HG03108 (cell line): ENCODE results near the gene PHTF2.
"Not testable (repeated sequence)": the region's sequence is repeated elsewhere in the genome, so short reads cannot be mapped to it uniquely, and the experiment has no call there.

Source experiments
- ATAC-seq: cut with Tn5 transposase; IDR thresholded peaks from one replicate; pipeline ENCODE4 v1.9.1; 2021; ENCODE audit warnings: moderate library complexity; ENCODE audit not compliant: unreplicated experiment

PHTF2 gene

DNA sequence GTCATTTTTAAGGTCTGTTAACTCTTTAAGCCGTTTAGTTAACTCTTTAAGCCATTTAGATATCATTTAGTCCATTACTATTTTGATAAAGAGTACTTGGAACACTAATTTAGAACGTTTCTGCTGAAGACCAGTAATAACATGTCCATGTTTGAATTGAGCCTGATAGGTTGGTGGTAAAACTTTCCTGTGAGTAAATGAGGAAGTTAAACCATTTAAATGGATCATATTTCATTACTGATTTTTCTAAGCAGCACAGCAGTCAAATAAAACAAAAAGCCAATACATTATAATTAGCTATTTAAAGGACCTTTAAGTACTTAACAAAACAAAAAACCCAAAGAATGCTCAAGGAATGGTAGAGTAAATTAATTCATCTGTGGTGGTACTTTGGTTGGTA lies 29.4 kb downstream of the PHTF2 start:
- ATAC-seq: no peak

DNA sequence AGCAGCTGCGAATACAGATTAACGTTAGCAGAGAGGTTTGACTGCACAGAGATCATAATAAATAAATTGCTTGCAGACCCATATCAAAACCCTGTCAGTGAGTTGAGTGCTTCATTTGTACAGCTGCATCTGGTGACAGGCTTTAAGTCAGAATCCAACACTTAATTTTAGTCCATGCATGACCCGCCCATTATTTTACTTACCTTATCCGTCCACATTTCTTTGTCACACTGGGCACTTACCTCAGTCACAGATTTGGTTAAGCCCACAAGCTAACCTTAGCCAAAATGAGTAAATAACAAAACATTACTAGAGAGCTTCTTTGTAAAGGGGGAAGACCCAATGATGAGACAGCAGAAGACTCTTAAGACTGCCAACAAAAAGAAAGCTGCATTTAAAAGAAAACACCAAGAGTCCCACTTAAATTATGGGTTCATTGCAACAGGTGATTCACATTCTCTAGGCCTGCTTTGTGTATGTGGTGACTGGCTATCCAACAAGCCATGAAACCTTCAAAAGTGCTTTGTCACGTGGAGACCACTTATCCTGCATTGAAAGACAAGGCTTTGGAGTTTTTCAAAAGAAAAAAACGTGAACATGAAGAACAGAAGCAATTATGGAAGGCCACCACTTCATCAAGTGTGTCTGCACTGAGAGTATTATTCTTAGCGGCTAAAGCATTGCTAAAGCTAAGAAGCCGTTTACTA lies 32.2 kb downstream of the PHTF2 start:
- ATAC-seq: no peak

DNA sequence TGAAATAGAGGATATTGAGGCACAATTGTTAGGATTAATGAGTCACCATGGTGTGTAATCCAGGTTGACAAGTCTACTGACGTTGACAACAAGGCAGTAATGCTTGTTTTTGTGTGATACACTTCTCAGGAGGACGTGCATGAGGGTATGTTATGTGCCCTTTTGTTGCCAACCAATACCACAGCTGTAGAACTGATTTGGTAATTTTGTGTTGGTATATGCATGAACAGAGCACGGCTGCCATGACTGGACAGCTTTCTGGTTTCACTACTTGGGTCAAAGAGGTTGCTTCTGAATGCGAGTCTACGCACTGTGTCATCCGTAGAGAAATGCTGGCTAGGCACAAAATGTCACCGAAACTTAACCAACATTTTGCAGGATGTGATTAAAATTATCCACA lies 32.9 kb downstream of the PHTF2 start:
- ATAC-seq: no peak

DNA sequence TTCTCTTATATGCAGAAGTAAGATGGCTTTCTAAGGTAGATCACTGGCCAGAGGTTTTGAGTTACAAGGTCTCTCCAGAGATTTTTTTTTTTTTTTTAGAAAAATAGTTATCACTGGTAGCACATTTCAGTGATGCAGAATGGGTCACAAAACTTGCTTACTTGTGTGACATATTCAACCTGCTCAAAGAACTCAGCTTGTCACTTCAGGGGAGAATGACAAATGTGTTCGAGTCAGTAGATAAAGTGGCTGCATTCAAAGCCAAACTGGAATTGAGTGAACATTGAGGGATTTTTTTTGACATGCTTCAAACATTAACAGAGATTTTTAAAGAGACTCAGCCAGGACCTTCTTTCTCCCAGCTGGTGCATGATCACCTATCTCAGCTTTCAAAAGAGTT lies 33.4 kb downstream of the PHTF2 start:
- no peak for ATAC-seq

DNA sequence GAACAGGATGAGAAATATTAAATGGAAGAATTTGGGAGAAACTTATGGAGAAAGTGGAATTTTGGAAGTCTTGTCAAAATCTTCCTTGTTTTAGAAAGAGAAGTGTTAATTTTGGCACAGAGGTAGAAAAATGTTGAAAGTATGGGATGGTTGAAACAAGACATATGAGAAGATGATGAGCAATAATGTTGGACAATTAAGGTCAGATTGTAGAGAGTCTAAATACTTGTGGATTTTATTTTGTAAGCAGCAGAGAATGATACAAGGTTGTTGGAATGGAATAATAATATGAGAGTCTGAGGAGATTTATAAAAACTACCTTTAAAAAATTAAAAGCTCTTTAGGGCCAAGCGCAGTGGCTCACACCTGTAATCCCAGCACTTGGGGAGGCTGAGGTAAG lies 34.6 kb downstream of the PHTF2 start:
- ATAC-seq: no peak

DNA sequence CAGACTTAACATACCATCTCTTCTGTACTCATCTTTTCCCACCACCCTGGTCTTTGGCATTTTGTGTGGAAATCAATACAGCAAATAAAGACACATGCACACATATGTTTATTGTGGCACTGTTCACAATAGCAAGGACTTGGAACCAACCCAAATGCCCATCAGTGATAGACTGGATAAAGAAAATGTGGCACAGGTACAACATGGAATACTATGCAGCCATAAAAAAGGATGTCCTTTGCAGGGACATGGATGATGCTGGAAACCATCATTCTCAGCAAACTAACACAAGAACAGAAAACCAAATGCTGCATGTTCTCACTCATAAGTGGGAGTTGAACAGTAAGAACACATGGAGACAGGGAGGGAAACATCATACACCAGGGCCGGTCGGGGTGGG lies 37.9 kb downstream of the PHTF2 start:
- ATAC-seq: not testable (repeated sequence)

DNA sequence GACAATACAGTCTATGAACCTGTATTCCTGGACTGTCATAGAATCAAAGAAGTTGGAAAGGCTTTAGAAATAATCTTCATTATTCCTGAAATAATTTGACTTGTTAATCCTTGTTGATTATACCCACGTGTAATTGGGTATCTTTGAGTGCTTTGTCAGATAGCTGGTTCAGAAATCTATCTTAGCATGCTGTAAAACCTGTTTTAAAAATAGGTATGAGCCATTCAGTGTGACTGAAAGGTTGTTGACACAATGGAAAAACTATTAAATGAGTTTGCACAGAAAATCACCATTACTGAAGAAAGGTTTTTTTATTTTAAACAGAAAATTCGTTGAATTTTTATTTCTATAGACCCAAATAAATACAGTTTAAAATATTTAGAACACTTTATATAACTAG lies 38.7 kb downstream of the PHTF2 start:
- no peak for ATAC-seq

DNA sequence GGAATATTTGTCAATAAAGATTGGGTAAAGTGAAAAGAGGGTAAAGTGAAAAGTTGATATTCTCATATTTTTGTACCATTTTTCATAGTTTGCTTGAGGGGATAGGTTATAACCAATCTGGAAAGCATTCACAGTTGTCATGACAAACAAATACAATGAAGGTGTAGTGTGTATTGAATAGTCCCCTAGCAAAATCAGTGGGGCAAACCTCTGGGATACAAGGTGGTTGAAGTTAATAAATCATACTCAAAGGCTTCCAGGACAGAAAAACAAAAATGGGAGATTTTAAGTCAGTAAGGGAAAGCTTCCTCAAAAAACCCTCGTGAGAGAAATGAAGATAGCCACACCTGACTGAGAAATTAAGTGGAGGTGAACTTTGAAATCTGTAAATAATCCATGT lies 39.4 kb downstream of the PHTF2 start:
- ATAC-seq: no peak

DNA sequence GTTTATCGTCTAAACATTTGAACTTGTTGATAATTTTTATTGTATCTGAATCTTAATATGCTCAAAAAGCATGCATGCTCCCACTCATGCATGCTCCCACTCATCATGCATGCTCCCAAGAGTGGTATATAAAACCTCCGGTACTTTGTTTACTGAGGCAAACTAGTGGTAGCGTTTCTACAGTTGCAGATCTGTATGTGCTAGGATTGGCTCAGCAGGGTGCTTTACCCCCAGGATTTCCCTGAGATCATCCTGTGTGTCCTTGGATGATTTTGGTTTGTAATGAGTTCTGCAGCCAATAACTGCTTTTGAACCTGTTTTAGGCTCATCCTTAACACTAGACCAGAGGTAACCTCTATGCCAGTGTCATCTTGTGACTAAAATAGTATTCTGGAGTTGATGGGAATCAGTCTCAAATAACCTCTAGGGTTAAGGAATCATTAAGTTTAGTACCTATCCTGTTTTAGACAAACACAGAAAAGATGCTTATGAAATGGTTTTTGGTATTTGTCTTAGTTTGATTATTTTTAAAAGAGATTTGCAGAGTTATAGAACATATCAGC lies 40.4 kb downstream of the PHTF2 start:
- ATAC-seq: no peak

DNA sequence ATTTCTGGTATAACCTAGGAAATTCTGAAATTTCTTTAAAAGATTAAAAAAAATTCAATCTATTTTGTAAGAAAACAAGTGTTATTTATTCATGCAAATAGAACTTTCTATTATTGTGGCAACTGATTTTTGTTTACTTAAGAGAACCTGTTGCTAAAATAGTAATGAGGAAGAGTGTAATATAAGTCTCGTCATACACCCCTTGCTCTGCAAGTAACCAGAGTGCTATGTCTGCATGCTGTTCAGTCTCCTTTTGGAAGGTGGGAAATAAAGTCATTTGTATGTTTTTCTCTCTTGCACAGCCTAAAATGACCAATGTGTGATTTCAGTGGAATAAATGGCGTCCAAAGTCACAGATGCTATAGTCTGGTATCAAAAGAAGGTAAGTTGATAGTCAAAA lies 41.3 kb downstream of the PHTF2 start:
- ATAC-seq: no peak

DNA sequence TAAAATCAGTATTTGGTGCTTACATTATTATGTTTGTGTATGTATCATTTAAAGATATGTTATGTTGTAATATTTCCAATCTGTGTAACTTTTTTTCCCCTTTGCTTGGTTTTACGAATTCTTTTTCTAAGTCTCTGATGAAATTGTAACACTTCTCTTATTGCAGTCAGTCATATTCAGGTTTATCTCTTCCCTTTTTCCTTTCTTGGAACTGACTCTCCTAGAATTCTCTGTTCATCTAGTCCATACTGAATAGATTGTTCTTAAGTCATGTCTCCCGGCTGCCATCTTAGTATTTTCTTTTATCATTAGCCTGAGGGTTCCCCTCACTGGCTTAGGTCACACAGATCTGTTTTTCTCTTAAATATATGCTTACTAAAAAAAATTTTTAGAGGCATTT lies 44.6 kb downstream of the PHTF2 start:
- ATAC-seq: no peak

DNA sequence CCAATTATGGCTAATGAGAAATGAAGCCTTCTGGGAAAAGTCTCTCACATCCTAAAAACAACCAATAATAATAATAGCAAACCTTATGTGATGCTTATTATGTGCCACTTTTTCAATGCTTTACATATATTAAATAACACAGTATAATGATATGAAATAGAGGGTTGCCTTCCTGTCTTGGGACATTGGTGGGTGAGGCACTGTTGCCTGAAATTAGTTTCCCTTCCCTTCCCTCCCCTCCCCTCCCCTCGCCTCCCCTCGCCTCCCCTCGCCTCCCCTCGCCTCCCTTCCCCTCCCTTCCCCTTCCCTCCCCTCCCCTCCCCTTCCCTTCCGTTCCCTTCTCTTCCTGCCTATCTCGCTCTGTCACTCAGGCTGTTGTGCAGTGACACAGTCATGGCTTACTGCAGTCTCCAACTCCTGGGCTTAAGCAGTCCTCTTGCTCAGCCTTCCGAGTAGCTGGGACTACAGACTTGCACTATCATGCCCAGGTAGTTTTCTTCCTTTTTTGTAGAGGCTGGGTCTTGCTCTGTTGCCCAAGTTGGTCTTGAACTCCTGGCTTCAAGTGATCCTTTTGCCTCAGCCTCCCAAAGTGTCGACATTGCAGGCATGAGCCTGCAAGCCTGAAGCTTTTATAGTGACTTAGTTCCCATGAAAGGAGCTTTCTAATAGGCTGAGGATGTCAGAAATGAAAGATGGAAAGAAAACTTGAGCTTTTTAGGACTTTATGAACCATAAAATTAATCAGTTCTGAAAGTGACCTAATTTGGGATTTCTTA lies 47.9 kb downstream of the PHTF2 start:
- ATAC-seq: no peak

DNA sequence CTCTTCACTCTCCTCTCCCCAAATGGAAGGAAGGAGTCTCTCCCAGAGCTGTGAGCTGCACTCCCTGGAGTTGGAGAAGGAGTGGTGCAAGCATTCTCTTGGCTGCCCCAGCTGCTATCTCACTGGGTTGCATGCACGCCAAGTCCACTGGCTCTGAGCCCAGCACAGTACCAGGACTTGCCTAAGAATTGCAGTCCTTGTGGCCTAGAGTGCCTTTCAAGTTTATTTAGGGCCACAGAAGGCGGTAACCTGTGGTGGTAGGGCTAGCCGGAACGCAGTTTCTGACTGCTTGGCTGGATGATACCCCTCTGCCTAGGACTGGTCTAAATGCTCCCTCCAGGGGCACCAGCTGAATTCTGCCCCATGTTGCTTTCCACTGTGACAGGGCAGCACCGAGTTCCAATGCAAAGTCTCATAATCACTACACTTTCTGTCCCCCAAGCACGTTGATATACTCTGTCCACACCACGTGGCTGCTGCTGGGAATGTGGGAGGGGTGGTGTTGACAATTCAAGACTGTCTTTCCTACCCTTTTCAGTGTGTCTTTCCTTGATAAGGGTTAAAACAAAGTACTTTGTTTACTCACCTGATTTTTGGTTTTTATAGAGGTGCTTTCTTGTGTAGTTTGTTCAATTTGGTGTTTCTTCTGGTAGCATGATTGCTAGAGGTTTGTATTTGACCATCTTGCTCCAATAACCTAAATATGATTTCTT lies 57.0 kb downstream of the PHTF2 start:
- ATAC-seq: no peak

DNA sequence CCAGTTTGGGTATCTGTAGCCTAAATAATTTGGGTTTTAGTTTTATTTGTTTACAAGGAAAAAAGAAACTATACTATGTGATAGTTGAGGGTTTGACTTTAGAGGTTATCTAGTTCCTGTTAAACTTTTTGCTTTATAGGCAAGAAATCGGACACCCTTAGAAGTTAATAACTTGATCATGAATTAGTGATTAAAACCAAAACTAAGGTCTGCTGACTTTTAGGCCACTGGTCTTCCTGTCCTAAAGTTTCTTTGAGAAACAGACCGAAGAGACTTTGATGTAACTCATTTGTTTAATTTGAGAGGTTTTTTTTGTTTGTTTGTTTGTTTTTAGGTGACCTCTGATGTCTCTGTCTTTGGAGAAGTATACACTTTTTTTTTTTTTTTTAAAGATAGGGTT lies 59.7 kb downstream of the PHTF2 start:
- peak; percentile 63 for ATAC-seq

DNA sequence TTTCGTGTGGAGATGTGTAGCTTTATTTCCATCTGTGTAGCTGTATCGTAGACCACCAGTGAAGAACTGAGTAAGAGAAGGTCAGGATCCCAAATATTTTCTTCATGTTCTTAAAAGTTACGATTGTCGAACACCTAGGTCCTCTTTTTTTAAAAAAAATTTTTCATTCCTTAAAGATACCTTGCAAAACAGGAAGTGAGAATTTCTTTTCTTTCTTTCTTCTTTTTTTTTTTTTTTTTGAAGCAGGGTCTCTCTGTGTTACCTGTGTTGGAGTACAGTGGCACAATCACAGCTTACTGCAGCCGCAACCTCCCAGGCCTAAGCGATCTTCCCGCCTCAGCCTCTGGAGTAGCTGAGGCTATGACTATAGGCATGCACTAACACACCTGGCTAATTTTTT lies 60.8 kb downstream of the PHTF2 start:
- ATAC-seq: no peak

DNA sequence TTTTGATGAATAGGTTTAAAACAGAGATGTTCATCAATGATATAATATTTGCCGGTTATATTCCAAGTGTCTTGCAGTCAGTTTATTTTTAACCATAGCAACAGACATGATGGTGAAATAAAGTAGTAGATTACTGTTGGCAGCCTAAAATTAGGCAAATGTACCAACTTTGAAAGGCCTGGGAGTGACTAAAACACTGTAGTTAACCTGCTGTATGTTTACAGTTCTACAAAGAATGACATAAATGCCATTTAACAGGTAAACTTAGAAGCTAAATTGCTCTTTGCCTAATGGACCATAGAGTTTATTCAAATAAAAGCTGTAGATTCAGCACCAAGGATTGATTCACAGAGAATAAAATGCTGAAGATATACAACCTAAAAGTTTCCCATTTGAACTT lies 64.1 kb downstream of the PHTF2 start:
- no peak for ATAC-seq

DNA sequence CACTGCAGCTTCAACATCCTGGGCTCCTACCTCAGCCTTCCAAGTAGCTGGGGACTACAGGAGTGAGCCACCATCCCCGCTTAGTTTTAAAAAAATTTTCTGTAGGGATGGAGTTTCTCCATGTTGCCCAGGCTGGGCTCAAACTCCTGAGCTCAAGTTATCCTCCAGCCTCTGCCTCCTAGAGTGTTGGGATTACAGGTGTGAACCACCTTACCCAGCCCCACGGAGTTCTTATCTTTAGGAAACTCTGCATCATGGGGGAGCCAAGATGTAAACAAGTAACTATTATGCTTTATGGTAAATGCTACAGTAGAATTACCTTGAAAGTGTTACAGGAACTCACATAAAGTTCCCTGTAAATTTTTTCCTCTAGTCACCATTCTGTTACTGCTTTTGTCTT lies 65.3 kb downstream of the PHTF2 start:
- no peak for ATAC-seq

DNA sequence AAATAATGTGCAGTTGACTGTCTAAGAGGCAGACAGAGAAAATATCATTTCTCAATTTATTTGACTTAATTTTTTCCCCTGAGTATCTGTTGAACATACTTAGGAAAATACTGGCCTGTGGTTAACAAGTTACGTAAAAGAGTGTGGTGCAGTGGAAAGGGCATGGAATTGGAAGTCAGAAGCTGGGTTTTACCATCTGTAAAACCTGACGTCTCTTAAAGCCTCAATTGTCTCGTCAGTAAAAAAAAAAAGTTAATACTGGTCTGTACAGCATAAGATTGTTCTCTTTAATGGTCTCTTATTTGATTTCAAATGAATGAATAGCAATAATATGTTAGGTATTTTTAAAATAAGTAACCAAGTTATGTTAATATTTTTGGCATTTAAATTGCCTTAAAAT lies 67.8 kb downstream of the PHTF2 start:
- ATAC-seq: no peak

DNA sequence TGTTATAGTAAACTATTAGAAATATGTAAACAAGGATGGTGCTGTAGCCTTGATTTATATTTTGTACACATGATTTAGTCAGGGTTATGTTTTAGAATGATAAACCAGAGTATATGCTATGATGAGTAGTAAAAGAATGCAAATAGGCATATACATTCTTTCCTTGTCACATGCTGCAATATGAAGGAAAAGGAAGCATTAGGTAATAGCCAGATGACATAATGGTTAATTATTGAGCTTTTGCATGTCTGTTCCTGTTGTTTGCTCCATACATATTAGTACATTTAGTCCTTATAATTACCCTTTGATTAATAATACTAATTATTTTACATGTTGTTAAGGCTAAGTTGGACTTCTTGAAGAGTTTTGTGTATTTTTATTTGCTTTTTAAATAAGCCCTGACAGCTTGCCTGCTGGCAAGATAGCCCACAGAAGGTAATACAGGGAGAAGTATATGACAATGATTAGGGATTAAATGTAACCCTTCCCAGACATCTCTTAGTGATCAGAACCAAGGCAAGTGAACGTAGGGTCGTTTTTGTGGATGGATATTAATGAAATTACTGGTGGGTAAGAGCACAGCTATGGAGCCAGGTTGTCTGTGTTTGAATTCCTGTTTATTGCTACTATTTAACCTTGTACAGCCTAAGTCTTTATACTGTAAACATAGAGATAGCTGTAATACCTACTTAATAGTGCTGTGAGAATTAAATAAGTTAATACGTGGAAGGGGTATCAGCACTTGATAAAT lies 68.4 kb downstream of the PHTF2 start:
- ATAC-seq: no peak

DNA sequence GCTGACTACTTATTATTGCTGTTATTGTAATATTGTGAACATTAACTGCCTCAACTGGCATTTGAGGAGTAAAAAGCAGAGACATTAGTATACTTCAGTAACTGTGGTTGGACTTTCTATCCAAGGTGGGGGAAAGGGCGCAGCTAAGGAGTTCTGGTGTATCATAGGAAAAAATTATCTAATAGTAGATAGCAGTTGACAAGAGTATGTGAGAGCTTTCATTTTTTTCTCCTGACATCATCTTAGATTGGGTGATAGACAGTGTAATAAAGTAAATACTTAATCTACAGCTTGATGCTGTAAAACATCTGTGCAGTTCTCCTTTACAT lies 68.9 kb downstream of the PHTF2 start:
- ATAC-seq: no peak

DNA sequence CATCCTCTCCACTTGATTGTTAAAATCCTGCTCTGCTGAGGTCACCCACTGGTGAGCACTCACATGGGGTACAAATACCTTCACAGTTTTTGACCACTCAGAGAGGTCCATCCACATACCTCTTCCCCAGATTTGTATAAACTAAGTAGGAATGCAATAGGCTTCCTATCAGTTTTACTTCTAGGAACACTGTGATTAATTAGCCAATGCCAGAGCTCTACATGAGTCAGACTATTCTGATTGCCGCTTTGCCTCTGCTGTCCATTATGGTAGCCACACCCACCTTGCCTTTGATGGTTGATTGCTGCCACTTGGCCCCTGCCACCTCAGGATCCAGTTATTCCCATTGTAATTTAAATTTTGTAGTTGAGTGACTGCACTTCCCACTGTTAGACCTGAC lies 73.7 kb downstream of the PHTF2 start:
- not testable (repeated sequence) for ATAC-seq
